Astrocyte (in vitro differentiated cells and primary cell): ENCODE measurements around the gene PDE7B.

Source experiments
- CTCF ChIP-seq: IDR thresholded peaks from 2 replicates; pipeline ENCODE4 v1.5.1; 2011; ENCODE audit warnings: low read depth, mild to moderate bottlenecking, inconsistent platforms, low read length, moderate library complexity; ENCODE audit not compliant: insufficient read depth
- EZH2 ChIP-seq: IDR thresholded peaks from 2 replicates; pipeline ENCODE4 v1.6.1; 2012; ENCODE audit warnings: mild to moderate bottlenecking, low read length, inconsistent platforms; ENCODE audit not compliant: insufficient read depth

DNA sequence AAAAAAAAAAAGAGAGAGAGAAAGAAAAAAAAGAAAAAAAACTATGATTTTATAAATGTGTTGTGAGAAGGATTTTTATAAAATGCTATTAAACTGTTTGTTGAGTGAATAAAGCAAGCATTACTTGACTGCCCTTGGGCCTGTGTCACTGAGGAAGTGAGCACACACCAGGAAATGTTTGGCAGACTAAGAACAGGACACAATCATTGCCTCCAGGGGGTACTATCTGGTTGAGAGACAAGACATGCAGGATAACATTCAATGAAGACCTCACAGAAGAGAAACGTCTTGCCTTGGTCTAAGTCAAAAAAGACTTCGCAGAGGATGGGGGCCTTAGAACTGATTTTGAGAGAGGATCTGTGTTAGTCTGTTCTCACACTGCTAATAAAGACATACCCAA, 358.0 kb downstream of the PDE7B start:
- TF ChIP-seq CTCF (no peak), EZH2 (no peak)
